Psoas muscle (tissue), 8 donors: ENCODE measurements around the gene NKIRAS1. TPM values are rescaled to one million over a fixed set of nuclear protein-coding genes. Genes with fewer than 3 reads are reported as not detected.
"Not testable (repeated sequence)": the region's sequence is repeated elsewhere in the genome, so short reads cannot be mapped to it uniquely, and the experiment has no call there.

ENCODE experiments used
- ATAC-seq, 4 donors: fragments of 200-7000 bp; cut with Tn5 transposase; one replicate each; pipeline ENCODE4 v1.9.1; 2020; ENCODE audit warnings: moderate library complexity in 3 of 4, mild to moderate bottlenecking in 2 of 4
- DNase-seq, 2 donors: peaks; one replicate each; pipeline ENCODE4 v3.0.0-alpha.2; 2020
- H3K27ac ChIP-seq: fragments of 200-600 bp; one replicate; pipeline ENCODE4 v1.8.0; 2022
- H3K27me3 ChIP-seq, 3 donors: fragments of 200-600 bp in 1 of 3; one replicate each; pipeline versions ENCODE4 v1.6.1 to v1.8.0; 2013 to 2022; ENCODE audit warnings: low read length in 2 of 3, mild to moderate bottlenecking in 2 of 3, moderate library complexity in 1 of 3; ENCODE audit not compliant: insufficient read depth in 3 of 3
- H3K36me3 ChIP-seq, 2 donors: fragments of 200-600 bp in 1 of 2; one replicate each; pipeline versions ENCODE4 v1.6.1 to v1.8.0; 2013 to 2022; ENCODE audit warnings: low read depth in 1 of 2, mild to moderate bottlenecking in 1 of 2, moderate library complexity in 1 of 2; ENCODE audit not compliant: insufficient read depth in 1 of 2
- H3K4me1 ChIP-seq: fragments of 200-600 bp; one replicate; pipeline ENCODE4 v1.8.0; 2022
- H3K4me3 ChIP-seq: fragments of 200-600 bp; one replicate; pipeline ENCODE4 v1.8.0; 2022; ENCODE audit warnings: mild to moderate bottlenecking
- H3K9me3 ChIP-seq: fragments of 200-600 bp; one replicate; pipeline ENCODE4 v1.8.0; 2022
- WGBS, 3 donors: extraction: QIAGEN DNeasy Blood & Tissue Kit; methylation state at CpG; one replicate each; pipeline versions ENCODE4 v1.1.6 to v1.1.7; 2013; 5-methylcytosine and 5-hydroxymethylcytosine counted together
- intact Hi-C, 2 donors: fragments of 100-400 bp; cut with DNase I; formaldehyde crosslinking; loops; one replicate each; pipeline versions ENCODE4 v1.11.0 to v1.14.2; 2022
- polyA plus RNA-seq, 3 donors: library from polyadenylated mRNA; stranded (reverse); fragments of 200-250 nt; gene quantifications; one replicate each; pipeline ENCODE4 v1.2.3, GENCODE V29; 2013
- total RNA-seq, 4 donors: library from RNA; stranded (reverse); fragmentation: NEBNext Ultra II Directional in 2 of 4; extraction: Animal tissue kit (Norgen Biotek cat#: 25700) in 2 of 4; gene quantifications; one replicate each; pipeline versions ENCODE4 v1.2.1 to v1.2.4, GENCODE V29; 2021 to 2023
- TF ChIP-seq, protein P1 (sequence below): fragments of 200-600 bp; IDR thresholded peaks from one replicate; pipeline ENCODE4 v1.8.0; 2022; ENCODE audit warnings: antibody characterized with exemption
- donor health status: healthy with polysubstance abuse.
- donor health status: DM: no; HTN: no; CAD: no; lungs with moderate emphysema.
- donor health status: Bipolar disorder and iron deficiency.
- donor health status: healthy.
- donor health status: DM: yes; HTN: yes; CAD: no.
- donor health status: DM: no; HTN: no; CAD: no.
- donor health status: DM: no; HTN: no; CAD: no.
- donor health status: DM: yes; HTN: yes; CAD: no.

The NKIRAS1 gene
- total and polyA plus RNA-seq, 7 donors: 19.5 to 52.4 (median 22.3) TPM

DNA sequence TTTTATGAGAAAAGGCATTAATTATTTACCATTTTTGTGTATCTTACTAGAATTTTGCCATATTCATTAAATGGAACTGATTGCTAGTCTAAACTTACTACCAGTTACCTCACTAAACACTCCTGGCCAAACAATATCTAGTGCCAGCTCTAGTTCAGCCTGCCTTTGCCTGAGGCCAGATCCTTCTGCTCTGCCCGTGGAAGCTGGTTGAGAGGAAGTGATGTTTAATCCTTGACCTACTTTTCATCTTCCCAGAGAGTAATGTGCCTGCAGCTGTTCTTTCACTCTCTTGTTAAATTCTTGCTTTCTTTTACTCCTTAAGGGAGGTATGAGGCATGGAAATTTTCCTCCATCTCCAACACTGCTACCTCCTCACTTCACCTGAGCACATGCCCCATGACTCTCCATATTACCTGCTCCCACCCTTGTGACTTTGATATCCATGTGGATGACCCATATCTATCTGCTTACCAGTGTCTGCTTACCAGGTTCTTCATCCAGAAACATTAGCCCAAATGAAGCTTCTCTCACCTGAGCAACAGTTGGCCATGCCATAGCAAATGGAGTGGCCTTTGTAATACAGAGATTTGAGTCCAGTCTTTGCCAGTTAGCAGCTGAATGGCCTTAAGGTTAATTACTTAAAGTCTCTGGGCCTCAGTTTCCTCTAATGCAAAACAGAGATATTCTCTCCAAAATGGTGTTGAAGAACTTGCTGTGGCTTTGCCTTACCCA lies 57.6 kb downstream of the NKIRAS1 start:
- no peaks in the 10 kb centered on the region for H3K36me3 ChIP-seq
- H3K9me3 ChIP-seq: no peaks in the 10 kb centered on the region
- ATAC-seq: peak; percentile 91 to 95 (median 94)
- H3K27ac ChIP-seq: peak overlapping the region; percentile 89
- H3K27me3 ChIP-seq: no peaks in the 10 kb centered on the region
- no peak overlapping the region for H3K4me3 ChIP-seq
- TF ChIP-seq, protein P1, sequence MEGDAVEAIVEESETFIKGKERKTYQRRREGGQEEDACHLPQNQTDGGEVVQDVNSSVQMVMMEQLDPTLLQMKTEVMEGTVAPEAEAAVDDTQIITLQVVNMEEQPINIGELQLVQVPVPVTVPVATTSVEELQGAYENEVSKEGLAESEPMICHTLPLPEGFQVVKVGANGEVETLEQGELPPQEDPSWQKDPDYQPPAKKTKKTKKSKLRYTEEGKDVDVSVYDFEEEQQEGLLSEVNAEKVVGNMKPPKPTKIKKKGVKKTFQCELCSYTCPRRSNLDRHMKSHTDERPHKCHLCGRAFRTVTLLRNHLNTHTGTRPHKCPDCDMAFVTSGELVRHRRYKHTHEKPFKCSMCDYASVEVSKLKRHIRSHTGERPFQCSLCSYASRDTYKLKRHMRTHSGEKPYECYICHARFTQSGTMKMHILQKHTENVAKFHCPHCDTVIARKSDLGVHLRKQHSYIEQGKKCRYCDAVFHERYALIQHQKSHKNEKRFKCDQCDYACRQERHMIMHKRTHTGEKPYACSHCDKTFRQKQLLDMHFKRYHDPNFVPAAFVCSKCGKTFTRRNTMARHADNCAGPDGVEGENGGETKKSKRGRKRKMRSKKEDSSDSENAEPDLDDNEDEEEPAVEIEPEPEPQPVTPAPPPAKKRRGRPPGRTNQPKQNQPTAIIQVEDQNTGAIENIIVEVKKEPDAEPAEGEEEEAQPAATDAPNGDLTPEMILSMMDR: no peak
- 0 to 2% (median 0%) methylated on average over 1 of the region's 1 CpG for WGBS, 3 donors
- peak in 1 of 2 donors; percentile 67 for DNase-seq
- intact Hi-C loops: loop anchor here in 1 of 2 donors (5.0 kb wide), 1 partner anchor 52 kb away; the partner anchor contains the start of gene UBE2E1
- H3K4me1 ChIP-seq: peaks cover 63% of the 10 kb centered on the region

DNA sequence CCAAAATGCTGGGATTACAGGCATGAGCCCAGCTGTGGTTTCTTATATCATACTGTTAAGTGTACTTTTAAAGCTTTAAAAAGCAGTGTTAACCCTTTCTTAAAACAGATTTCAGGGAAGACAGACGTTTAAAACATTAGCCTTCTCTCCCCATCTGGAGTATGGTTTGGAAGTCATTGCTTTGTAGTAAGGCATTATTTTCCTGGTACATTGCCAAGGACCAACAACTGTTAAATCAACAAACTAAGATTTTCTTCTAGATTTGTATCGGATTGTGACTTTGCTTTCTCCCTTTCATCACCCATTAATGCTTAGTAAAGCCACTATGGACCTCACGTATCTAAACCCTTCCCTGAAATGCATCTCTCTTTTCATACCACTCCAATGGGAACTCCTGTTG lies 60.5 kb downstream of the NKIRAS1 start:
- H3K27me3 ChIP-seq: no peaks in the 10 kb centered on the region
- H3K4me1 ChIP-seq: peaks cover 61% of the 10 kb centered on the region
- 39 to 57% (median 42%) methylated on average over 3 of the region's 3 CpGs for WGBS, 3 donors
- intact Hi-C loops: loop anchor here in 1 of 2 donors (5.0 kb wide), 1 partner anchor 49 kb away; the partner anchor contains the start of gene UBE2E1
- ATAC-seq (no peak), DNase-seq (no peak)
- TF ChIP-seq, protein P1: no peak
- peak overlapping the region; percentile 89 for H3K27ac ChIP-seq
- no peak overlapping the region for H3K4me3 ChIP-seq
- H3K9me3 ChIP-seq: no peaks in the 10 kb centered on the region
- H3K36me3 ChIP-seq: no peaks in the 10 kb centered on the region

DNA sequence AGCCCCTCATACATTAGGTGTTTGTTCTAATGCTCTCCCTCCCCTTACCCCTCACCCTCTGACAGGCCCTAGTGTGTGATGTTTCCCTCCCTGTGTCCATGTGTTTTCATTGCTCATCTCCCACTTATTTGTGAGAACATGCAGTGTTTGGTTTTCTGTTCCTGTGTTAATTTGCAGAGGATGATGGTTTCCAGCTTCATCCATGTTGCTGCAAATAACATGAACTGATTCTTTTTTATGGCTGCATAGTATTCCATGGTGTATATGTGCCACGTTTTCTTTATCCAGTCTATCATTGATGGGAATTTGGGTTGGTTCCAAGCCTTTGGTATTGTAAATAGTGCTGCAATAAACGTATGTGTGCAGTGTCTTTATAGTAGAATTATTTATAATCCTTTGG lies 67.3 kb downstream of the NKIRAS1 start:
- DNase-seq, H3K4me3 ChIP-seq, H3K27ac ChIP-seq, H3K9me3 ChIP-seq, H3K36me3 ChIP-seq, intact Hi-C loops, ATAC-seq, H3K27me3 ChIP-seq: not testable (repeated sequence)
- WGBS, 3 donors: 78 to 86% (median 84%) methylated on average over 2 of the region's 2 CpGs
- H3K4me1 ChIP-seq: peaks cover 18% of the 10 kb centered on the region

DNA sequence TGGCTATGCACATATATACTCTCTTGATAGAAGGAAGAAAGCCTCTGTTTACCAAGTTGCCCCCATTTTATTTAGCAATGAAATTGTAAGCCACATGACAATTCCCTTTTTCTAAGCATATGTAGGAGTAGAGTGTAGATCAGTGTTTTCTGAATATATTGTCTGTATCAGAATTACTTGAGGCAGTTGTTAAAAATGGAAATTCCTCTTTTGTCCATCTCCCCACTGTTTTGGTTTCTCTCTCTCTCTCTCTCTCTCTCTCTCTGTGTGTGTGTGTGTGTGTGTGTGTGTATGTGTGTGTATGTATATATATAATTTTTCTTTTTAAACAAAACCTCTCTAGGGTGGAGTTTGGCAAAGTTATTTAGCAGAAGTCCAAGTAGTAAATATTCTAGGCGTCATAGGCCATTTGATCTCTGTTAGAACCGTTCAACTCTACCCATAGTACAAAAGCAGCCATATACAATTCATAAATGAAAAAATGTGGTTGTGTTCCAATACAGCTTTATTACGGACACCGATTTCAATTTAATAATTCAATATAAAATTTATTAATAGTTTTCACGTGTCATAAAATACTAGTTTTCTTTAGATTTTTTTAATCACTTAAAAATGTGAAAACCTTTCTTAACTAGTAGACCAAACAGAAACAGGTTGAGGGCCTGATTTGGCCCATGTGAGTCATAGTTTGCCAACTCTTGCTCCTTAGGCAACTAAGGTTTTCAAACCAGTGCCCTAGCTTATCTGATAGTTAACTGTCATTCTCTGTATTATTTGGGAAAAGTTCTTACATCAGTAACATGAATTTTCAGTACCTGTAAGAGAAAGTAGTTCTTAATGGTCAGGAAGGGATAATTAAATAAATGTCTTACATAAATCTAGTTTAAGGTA lies 71.2 kb downstream of the NKIRAS1 start:
- Histone ChIP-seq H3K36me3 (no peaks in the 10 kb centered on the region), H3K27me3 (no peaks in the 10 kb centered on the region), H3K4me3 (no peak overlapping the region), H3K27ac (no peak overlapping the region), H3K9me3 (no peaks in the 10 kb centered on the region), H3K4me1 (peaks cover 29% of the 10 kb centered on the region)
- DNase-seq: no peak
- TF ChIP-seq, protein P1: no peak
- 69 to 82% (median 72%) methylated on average over 5 of the region's 5 CpGs for WGBS, 3 donors
- intact Hi-C loops: no loop called here
- peak in 1 of 4 donors; percentile 64 for ATAC-seq

DNA sequence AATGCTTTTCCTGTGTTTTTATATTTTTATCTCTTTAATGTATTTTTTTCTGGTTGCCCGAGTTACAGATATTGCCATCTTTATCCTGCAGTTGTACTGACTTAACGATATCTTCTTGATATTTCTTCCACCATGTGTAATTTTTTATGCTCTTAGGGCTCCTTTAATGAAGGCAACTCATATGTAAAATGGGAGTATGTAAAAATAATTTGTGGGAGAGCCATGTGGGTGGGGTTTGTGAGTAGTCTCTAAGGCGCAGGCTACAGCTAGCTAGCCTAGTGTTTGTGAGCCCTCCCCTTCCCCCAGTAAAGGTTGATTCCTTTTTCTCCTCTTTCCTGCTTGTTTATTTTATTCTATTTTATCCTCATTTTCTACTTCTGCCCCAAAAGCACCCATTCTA lies 72.9 kb downstream of the NKIRAS1 start:
- intact Hi-C loops: no loop called here
- DNase-seq (no peak), ATAC-seq (no peak)
- H3K36me3 ChIP-seq: no peaks in the 10 kb centered on the region
- no peaks in the 10 kb centered on the region for H3K9me3 ChIP-seq
- H3K4me1 ChIP-seq: peaks cover 42% of the 10 kb centered on the region
- H3K4me3 ChIP-seq: no peak overlapping the region
- H3K27ac ChIP-seq: no peak overlapping the region
- TF ChIP-seq, protein P1: no peak
- no peaks in the 10 kb centered on the region for H3K27me3 ChIP-seq
- 90 to 96% (median 94%) methylated on average over 3 of the region's 3 CpGs for WGBS, 3 donors
